Astrocyte of the spinal cord (primary cell): ENCODE results near the gene MRPL58.

Experiments used
- DNase-seq: peaks from one replicate; pipeline ENCODE4 v3.0.0; 2011; ENCODE audit warnings: low read depth, low spot score
- H3K4me3 ChIP-seq: 2 replicates; pipeline ENCODE4 v1.5.1; 2011; ENCODE audit warnings: low read depth, mild to moderate bottlenecking, low read length, moderate library complexity
- CTCF ChIP-seq: IDR thresholded peaks from 2 replicates; pipeline ENCODE4 v1.5.1; 2012; ENCODE audit warnings: low read depth, mild to moderate bottlenecking, low read length, inconsistent platforms
- in situ Hi-C: cut with HindIII; loops from 2 replicates; pipeline ENCODE4 v1.10.0; 2017; ENCODE audit warnings: low sequenced_read_pairs

Gene MRPL58

GRCh38 chr17:75030161-75030560, 17.7 kb downstream of the MRPL58 start:
- no peak for DNase-seq
- TF ChIP-seq CTCF = no peak
- no peak overlapping the region for H3K4me3 ChIP-seq
- in situ Hi-C loops = no loop called here

- TF ChIP-seq CTCF = no peak
- H3K4me3 ChIP-seq = peak overlapping the region; percentile 85
- peak; percentile 75 for DNase-seq
- in situ Hi-C loops = no loop called here
Observed at GRCh38 chr17:75031972-75032719, 19.7 kb downstream of the MRPL58 start.

GRCh38 chr17:75032720-75033280, 20.3 kb downstream of the MRPL58 start:
- no peak for TF ChIP-seq CTCF
- in situ Hi-C loops = no loop called here
- H3K4me3 ChIP-seq = peak overlapping the region; percentile 85
- DNase-seq = peak; percentile 11

- no peak for TF ChIP-seq CTCF
- peak overlapping the region; percentile 85 for H3K4me3 ChIP-seq
- peak; percentile 92 for DNase-seq
- in situ Hi-C loops = no loop called here
Observed at GRCh38 chr17:75033346-75034235, 21.1 kb downstream of the MRPL58 start.

- peak overlapping the region; percentile 85 for H3K4me3 ChIP-seq
- peak; percentile 87 for DNase-seq
- in situ Hi-C loops = no loop called here
- TF ChIP-seq CTCF = no peak
Observed at GRCh38 chr17:75034236-75034908, 21.9 kb downstream of the MRPL58 start.

GRCh38 chr17:75036643-75037268, 24.3 kb downstream of the MRPL58 start:
- in situ Hi-C loops = no loop called here
- TF ChIP-seq CTCF = no peak
- no peak overlapping the region for H3K4me3 ChIP-seq
- DNase-seq = peak; percentile 51
